Spleen (tissue), 11 donors: Measurements from ENCODE around the gene AXIN2. TPM values are rescaled to one million over a fixed set of nuclear protein-coding genes. Genes with fewer than 3 reads are reported as not detected.

ENCODE experiments used
- DNase-seq: peaks from one replicate; pipeline ENCODE4 v3.0.0-alpha.2; 2020
- H3K27ac ChIP-seq, 8 donors: fragments of 200-600 bp; sonication (generic) in 7 of 8; 1 replicate in 4 of 8; 2 replicates in 4 of 8; pipeline versions ENCODE4 v1.5.0 to v1.8.0; 2016 to 2021; ENCODE audit warnings: inconsistent platforms in 4 of 8, mild to moderate bottlenecking in 4 of 8, moderate library complexity in 1 of 8
- H3K27me3 ChIP-seq, 7 donors: fragments of 200-600 bp; sonication (generic) in 6 of 7; replicated peaks in 1 of 7; 1 replicate in 4 of 7; 2 replicates in 3 of 7; pipeline versions ENCODE4 v1.5.0 to v1.8.0; 2016 to 2021; ENCODE audit warnings: inconsistent platforms in 3 of 7, mild to moderate bottlenecking in 1 of 7
- H3K36me3 ChIP-seq, 6 donors: fragments of 200-600 bp; sonication (generic) in 5 of 6; 1 replicate in 4 of 6; 2 replicates in 2 of 6; pipeline versions ENCODE4 v1.5.0 to v1.8.0; 2016 to 2021; ENCODE audit warnings: inconsistent platforms in 2 of 6
- H3K4me1 ChIP-seq, 6 donors: fragments of 200-600 bp; sonication (generic) in 5 of 6; 1 replicate in 3 of 6; 2 replicates in 3 of 6; pipeline versions ENCODE4 v1.5.0 to v1.8.0; 2016 to 2021; ENCODE audit warnings: inconsistent platforms in 3 of 6
- H3K4me3 ChIP-seq, 8 donors: fragments of 200-600 bp; sonication (generic) in 7 of 8; 1 replicate in 4 of 8; 2 replicates in 4 of 8; pipeline versions ENCODE4 v1.5.0 to v1.8.0; 2016 to 2021; ENCODE audit warnings: inconsistent platforms in 4 of 8, mild to moderate bottlenecking in 4 of 8, moderate library complexity in 2 of 8
- H3K9me3 ChIP-seq, 8 donors: fragments of 200-600 bp; sonication (generic) in 7 of 8; 1 replicate in 4 of 8; 2 replicates in 4 of 8; pipeline versions ENCODE4 v1.5.0 to v1.8.0; 2016 to 2021; ENCODE audit warnings: inconsistent platforms in 4 of 8
- CTCF ChIP-seq, 11 experiments: fragments of 200-600 bp in 7 of 11; fragments of 450-650 bp in 4 of 11; sonication (generic) in 4 of 11; IDR thresholded peaks in 8 of 11; conservative IDR thresholded peaks in 3 of 11; 1 replicate in 7 of 11; 2 replicates in 4 of 11; pipeline versions ENCODE4 v1.4.0 to v1.8.0; 2016 to 2021; ENCODE audit warnings: antibody characterized with exemption in 11 of 11, inconsistent platforms in 4 of 11, mild to moderate bottlenecking in 1 of 11
- POLR2A ChIP-seq, 3 donors: fragments of 450-650 bp; IDR thresholded peaks; one replicate each; pipeline ENCODE4 v1.5.1; 2017; ENCODE audit warnings: antibody characterized with exemption in 3 of 3, mild to moderate bottlenecking in 1 of 3
- POLR2AphosphoS5 ChIP-seq, 3 donors: sonication (generic); formaldehyde crosslinking; IDR thresholded peaks; one replicate each; pipeline ENCODE4 v1.5.1; 2017; ENCODE audit warnings: antibody characterized with exemption in 3 of 3
- WGBS, 5 donors: extraction: QIAGEN DNeasy Blood & Tissue Kit in 3 of 5; methylation state at CpG; one replicate each; pipeline versions ENCODE4 v1.1.5 to v1.1.7; 2013 to 2018; 5-methylcytosine and 5-hydroxymethylcytosine counted together
- intact Hi-C: fragments of 100-400 bp; cut with DNase I; formaldehyde crosslinking; loops from one replicate; pipeline ENCODE4 v1.15.0; 2023; ENCODE audit warnings: low total_unique reads
- polyA plus RNA-seq, 3 donors: library from polyadenylated mRNA; stranded (reverse); fragments of 200-250 nt; gene quantifications; one replicate each; pipeline ENCODE4 v1.2.1, GENCODE V29; 2013
- total RNA-seq, 7 donors: library from RNA; depleted of rRNA in 3 of 7; stranded (reverse); fragments of >200 nt in 3 of 7; fragmentation: NEBNext Ultra II Directional in 4 of 7; extraction: Animal tissue kit (Norgen Biotek cat#: 25700) in 4 of 7; gene quantifications; one replicate each; pipeline versions ENCODE4 v1.1.0 to v1.2.1, GENCODE V29; 2016 to 2021
- donor health status: healthy with polysubstance abuse.
- donor health status: DM: no; HTN: no; CAD: no; lungs with moderate emphysema.
- donor health status: DM: no; HTN: no; CAD: no.
- donor health status: Bipolar disorder and iron deficiency.
- donor health status: healthy.
- donor health status: DM: no; HTN: no; CAD: no.
- donor health status: DM: yes; HTN: yes; CAD: no.

The AXIN2 gene
- total and polyA plus RNA-seq, 10 donors: 1.1 to 16.6 (median 11.0) TPM

- H3K4me1 ChIP-seq: no peaks in the 10 kb centered on the region
- H3K27ac ChIP-seq: no peak overlapping the region
- H3K4me3 ChIP-seq: no peak overlapping the region
- DNase-seq: no peak
- H3K9me3 ChIP-seq: no peaks in the 10 kb centered on the region
- H3K36me3 ChIP-seq: no peaks in the 10 kb centered on the region
- WGBS, 5 donors: 28 to 45% (median 38%) methylated on average over 4 of the region's 4 CpGs
- intact Hi-C loops: no loop called here
- no peaks in the 10 kb centered on the region for H3K27me3 ChIP-seq
- TF ChIP-seq CTCF (IDR thresholded peaks at IDR 0.05 in 8 of 11, conservative IDR thresholded peaks at IDR 0.05 in 3 of 11): no peak
- TF ChIP-seq POLR2AphosphoS5 (IDR thresholded peaks at IDR 0.05): no peak
- no peak for TF ChIP-seq POLR2A (IDR thresholded peaks at IDR 0.05)
These were observed 42.6 kb upstream of the AXIN2 start for GRCh38 chr17:65604070-65604469.

DNA sequence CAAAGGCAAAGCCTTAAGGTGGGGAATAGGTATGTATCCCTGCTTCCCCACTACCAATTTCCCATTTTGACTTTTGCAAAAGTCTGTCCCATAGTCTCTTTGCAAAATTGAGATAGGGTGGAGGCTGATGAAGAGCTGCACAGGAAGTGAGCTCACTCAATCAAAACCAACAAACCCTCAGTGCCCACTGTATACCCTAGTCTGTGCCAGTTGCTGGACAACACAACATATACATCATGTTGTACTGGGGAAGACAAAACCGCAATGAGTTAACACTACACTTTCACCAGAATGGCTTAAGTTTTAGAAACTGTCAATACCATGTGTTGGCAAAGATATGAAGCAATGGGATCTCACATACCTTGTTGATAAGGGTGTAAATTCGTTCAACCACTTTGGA is 40.4 kb upstream of the AXIN2 start:
- Histone ChIP-seq H3K27ac (no peak overlapping the region), H3K9me3 (no peaks in the 10 kb centered on the region), H3K4me1 (no peaks in the 10 kb centered on the region), H3K27me3 (no peaks in the 10 kb centered on the region), H3K4me3 (no peak overlapping the region), H3K36me3 (no peaks in the 10 kb centered on the region)
- TF ChIP-seq CTCF (IDR thresholded peaks at IDR 0.05 in 8 of 11, conservative IDR thresholded peaks at IDR 0.05 in 3 of 11): no peak
- TF ChIP-seq POLR2AphosphoS5 (IDR thresholded peaks at IDR 0.05): no peak
- TF ChIP-seq POLR2A (IDR thresholded peaks at IDR 0.05): no peak
- intact Hi-C loops: no loop called here
- WGBS, 5 donors: 78 to 91% (median 83%) methylated on average over 2 of the region's 2 CpGs
- DNase-seq: no peak

GRCh38 chr17:65601145-65601544 is 39.7 kb upstream of the AXIN2 start:
- Histone ChIP-seq H3K36me3 (no peaks in the 10 kb centered on the region), H3K27ac (no peak overlapping the region), H3K4me1 (no peaks in the 10 kb centered on the region), H3K9me3 (no peaks in the 10 kb centered on the region), H3K4me3 (no peak overlapping the region), H3K27me3 (no peaks in the 10 kb centered on the region)
- TF ChIP-seq CTCF (IDR thresholded peaks at IDR 0.05 in 8 of 11, conservative IDR thresholded peaks at IDR 0.05 in 3 of 11): no peak
- TF ChIP-seq POLR2AphosphoS5 (IDR thresholded peaks at IDR 0.05): no peak
- TF ChIP-seq POLR2A (IDR thresholded peaks at IDR 0.05): no peak
- intact Hi-C loops: no loop called here
- 80 to 92% (median 83%) methylated on average over 1 of the region's 1 CpG for WGBS, 5 donors
- no peak for DNase-seq

- no peak for TF ChIP-seq POLR2AphosphoS5 (IDR thresholded peaks at IDR 0.05)
- TF ChIP-seq POLR2A (IDR thresholded peaks at IDR 0.05): no peak
- TF ChIP-seq CTCF (IDR thresholded peaks at IDR 0.05 in 8 of 11, conservative IDR thresholded peaks at IDR 0.05 in 3 of 11): no peak
- WGBS, 5 donors: 43 to 76% (median 54%) methylated on average over 1 of the region's 1 CpG
- H3K4me1 ChIP-seq: no peaks in the 10 kb centered on the region
- no peak overlapping the region for H3K27ac ChIP-seq
- intact Hi-C loops: no loop called here
- H3K9me3 ChIP-seq: no peaks in the 10 kb centered on the region
- H3K4me3 ChIP-seq: no peak overlapping the region
- no peaks in the 10 kb centered on the region for H3K27me3 ChIP-seq
- no peaks in the 10 kb centered on the region for H3K36me3 ChIP-seq
- DNase-seq: no peak
These were observed 39.1 kb upstream of the AXIN2 start for GRCh38 chr17:65600518-65600917.
